ENCODE measurements around the gene SYNGR1.
A peak's percentile ranks its signal among the peaks of the same experiment; 100 is the strongest.

SYNGR1 gene

GRCh38 chr22:39374801-39375200 lies 25.0 kb downstream of the SYNGR1 start:
- DNase-seq: no peak

- DNase-seq: no peak
These were observed 25.9 kb downstream of the SYNGR1 start for GRCh38 chr22:39375646-39376045.

DNA sequence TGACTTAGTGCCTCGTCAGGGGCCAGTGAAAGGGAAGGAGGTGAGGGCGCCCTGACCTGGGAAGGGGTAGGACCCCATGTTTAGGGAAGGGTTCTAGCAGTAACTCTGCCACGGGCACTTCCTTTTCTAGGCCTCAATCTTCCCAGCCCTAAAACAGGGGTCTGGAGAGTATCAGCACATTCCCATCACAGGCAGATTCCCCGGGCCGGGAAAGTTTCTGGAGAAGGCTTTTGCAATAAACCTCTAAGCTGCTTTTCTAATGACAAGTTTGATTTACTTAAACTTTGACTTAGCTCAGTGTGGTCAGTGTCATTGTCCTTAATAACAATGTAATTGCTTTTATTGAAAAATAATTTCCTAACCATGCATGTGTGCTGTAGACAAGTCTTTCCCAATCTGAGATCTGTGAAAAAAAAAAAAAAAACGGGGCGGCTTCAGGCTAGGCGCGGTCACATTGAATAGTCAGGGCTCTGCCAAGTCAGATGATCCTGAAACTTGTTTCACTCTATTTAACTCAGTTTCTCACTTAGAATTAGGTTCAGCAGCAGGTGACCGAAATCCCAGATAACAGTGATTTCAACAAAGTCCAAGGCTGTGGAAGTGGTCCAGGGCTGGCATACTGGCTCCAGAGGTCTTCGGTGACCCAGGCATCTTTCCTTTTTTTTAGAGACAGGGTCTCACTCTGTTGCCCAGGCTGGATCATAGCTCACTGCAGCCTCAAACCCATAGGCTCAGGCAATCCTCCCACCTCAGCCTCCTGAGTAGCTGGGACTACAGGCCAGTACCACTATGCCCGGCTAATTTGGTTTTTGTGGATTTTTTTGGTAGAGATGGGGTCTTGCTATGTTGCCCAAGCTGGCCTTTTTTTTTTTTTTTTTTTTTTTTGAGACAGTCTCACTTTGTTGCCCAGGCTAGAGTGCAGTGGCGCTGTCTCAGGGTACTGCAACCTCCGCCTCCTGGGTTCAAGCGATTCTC lies 30.3 kb downstream of the SYNGR1 start:
- no peak for DNase-seq

DNA sequence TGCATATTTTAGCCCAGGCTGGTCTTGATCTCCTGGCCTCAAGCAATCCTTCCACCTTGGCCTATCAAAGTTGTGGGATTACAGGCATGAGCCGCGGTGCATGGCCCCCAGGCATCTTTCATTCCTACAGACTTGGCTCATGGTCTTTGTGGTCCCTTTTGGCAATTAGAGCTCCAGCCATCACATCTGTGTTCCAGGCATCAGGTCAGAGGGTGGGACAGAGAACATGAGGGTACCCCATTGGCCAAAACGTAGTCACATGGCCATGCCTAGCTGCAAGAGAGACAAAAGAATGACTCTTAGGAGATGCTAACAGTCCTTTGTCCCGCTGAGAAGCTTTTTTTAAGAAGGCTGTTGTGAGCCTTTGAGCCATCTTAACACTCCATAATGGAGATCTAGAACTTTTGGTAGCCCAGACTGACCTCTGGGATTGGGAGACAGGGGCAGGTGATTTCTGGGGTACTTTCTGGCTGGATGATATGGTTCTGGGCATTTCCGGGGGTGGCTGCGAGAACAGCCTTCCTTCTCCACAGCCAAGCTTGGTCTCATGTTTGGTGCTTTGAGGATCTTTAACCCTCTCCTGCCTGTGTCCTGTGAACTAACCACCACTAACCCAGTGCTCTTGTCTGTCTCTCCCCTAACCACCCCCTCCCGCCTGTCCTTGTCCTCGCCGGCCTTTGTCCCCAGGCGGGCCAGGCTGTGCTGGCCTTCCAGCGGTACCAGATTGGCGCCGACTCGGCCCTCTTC lies 31.4 kb downstream of the SYNGR1 start:
- no peak for DNase-seq

- DNase-seq: no peak
These were observed 32.1 kb downstream of the SYNGR1 start for GRCh38 chr22:39381930-39382329.

- DNase-seq: no peak
These were observed 32.6 kb downstream of the SYNGR1 start for GRCh38 chr22:39382410-39382809.

DNA sequence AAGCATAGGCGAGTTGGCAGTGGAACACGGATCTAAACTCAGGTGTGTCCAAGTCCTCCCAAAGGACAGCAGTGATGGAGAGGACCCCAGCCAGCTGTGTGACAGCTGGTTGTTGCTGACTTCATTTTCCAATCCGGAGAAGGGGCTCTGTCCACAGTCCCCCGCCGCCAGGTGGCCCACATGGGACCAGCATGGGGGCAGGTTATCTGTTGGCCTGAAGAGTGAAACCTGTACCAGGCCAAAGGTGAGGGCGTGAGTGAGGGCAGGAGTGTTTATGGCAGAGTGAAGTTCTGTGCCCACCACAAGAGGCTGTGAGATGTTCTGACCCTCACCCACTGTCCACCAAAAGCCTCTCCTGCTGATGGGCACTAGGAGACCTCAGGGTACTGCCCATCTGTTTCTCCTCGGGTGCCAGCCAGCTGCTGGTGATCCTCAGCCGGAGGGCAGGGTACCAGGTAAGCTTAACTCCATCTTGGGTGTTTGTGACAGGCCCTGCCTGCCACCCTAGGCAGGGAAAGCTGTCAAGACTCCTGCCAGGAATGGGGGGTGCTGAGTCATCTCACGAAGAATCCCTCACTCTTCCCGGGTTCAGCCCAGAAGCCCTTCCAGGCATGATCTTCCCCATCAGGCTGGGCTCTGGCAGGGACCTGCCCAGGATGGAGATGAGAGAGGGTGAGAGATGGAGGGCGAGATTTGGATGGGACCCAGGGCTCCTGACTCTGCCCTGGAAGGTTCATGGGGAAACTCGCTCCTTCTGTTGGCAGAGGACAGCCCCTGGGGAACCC lies 34.2 kb downstream of the SYNGR1 start:
- no peak for DNase-seq

DNA sequence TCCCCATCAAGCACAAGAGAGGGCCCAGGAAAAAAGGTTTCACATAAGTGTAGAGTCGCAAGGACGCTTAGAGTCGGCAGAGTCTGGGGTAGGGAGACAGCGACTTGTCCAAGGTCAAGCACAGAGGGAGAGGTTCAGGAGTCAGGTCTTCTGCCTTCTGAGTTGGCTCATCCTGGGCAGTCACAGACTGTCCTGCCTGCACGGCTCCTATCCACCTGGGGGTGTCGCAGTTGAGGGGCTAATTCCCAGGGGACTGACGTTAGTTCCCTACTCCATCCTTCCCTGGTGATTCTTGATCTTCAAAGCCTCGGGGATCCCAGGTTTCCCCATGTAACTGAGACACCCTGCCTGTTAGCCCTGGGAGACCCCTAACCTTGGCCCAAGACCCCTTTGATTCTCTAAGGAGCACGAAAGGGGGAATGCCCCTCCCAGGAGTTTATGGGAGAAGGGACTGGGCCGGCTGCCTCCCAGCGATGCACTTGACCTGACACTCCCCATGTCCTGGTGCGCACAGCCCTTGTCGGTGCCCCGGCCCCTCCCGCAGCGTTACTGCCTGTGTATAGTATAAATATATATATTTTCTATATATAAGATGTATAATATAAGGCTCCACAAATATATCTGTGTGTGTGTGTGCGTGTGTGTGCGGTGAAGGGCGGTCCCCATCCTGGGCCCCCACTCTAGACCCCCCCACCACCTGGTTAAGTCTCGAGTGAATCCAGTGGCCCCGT lies 35.1 kb downstream of the SYNGR1 start:
- DNase-seq: no peak

DNA sequence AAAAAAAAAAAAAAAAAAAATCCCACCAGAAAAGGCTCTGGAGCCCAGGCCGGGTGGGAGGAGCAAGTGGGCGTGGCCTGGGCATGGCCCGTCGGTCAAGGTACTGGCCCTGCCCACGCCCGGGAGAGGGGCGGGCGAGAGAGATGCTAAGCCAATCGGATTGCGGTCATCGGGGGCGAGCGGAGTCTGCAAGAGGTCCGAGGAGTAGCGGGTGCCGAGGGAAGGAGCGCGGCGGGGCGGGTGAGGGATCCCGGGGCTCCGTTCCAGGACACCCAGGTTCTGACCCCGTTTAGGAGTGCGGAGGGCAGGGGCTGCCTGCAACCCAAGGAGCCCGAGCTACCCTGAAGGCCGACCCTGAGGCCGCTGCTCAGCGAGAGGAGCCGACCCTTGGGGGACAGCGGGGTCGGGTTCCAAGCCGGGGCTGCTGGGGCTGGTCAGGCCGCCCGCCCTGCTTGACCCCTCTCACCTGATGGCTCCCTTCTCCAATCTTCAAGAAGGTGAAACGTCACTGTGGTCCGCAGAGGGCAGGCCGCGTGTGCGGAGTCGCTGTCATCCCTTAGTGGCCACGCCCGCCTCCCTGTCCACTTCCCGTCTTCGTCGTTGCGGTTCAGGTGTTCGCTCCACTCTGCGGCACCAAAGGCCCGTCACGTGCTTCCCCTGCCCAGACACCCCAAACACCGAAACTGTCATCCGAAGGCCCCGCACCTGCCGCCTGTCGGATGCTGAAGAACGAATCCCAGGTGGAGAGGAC lies 38.6 kb downstream of the SYNGR1 start:
- peak; percentile 72 for DNase-seq

- DNase-seq: no peak
These were observed 39.6 kb downstream of the SYNGR1 start for GRCh38 chr22:39389420-39389819.

DNA sequence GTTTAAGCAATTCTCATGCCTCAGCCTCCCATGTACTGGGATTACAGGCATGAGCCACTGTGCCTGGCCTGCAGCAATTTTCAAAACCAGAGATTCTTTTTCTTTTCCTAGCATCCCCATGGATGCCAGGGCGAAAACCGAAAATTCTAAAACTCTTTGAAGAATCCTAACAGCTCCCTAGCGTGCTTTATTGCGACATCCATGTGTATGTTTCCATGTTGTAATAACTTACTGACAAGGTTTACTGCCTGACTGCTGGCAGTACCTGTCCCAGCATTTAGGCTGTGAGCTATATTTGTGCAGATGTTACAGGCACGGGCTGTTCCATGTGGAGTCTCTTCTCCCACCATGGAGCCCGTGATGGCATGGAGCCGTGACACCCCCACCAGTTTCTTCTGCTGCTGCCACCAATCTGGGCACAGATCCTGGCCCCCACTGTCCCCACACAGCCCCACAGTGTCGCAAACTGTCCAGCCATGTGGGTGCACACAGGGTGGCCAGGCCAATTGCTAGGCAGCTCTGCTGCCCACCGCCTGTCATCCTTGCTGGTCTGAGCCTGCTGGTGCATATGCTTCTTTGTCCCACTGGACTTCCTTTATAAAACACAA lies 42.7 kb downstream of the SYNGR1 start:
- no peak for DNase-seq

GRCh38 chr22:39395936-39396796 lies 46.4 kb downstream of the SYNGR1 start:
- DNase-seq: no peak

- no peak for DNase-seq
These were observed 47.0 kb downstream of the SYNGR1 start for GRCh38 chr22:39396797-39397195.

GRCh38 chr22:39401301-39401631 lies 51.5 kb downstream of the SYNGR1 start:
- no peak for DNase-seq

GRCh38 chr22:39405346-39406085 lies 55.7 kb downstream of the SYNGR1 start:
- DNase-seq: no peak

- DNase-seq: no peak
These were observed 58.4 kb downstream of the SYNGR1 start for GRCh38 chr22:39408173-39408572.

DNA sequence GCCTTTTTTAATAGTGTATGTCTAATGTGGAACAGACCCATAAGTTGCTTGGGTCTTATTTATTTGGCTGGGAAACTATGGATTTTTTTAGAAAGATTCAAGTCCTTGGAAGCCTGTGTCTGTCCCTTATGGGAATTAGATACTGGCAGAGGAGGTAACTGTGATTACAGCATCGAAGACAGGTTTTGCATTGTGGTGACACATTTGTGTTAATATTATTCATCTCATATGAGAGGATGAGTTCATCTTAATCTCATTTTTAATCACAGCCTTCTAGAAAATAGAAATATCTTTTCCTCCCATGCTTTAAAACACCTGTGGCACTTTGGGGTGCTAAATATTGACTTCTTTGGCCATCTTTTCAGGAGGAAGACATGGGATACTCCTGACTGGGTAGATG lies 59.0 kb downstream of the SYNGR1 start:
- DNase-seq: no peak

- DNase-seq: no peak
These were observed 59.8 kb downstream of the SYNGR1 start for GRCh38 chr22:39409516-39410029.

- DNase-seq: no peak
These were observed 60.5 kb downstream of the SYNGR1 start for GRCh38 chr22:39410264-39410663.

Measured in activated CD4-positive, CD25-positive, alpha-beta regulatory T cell treated with anti-CD3 and anti-CD28 coated beads, Interleukin-2, amount 50 U/mL, for 72 hours (primary cell).